ENCODE measurements around the gene OSBPL9.

DNA sequence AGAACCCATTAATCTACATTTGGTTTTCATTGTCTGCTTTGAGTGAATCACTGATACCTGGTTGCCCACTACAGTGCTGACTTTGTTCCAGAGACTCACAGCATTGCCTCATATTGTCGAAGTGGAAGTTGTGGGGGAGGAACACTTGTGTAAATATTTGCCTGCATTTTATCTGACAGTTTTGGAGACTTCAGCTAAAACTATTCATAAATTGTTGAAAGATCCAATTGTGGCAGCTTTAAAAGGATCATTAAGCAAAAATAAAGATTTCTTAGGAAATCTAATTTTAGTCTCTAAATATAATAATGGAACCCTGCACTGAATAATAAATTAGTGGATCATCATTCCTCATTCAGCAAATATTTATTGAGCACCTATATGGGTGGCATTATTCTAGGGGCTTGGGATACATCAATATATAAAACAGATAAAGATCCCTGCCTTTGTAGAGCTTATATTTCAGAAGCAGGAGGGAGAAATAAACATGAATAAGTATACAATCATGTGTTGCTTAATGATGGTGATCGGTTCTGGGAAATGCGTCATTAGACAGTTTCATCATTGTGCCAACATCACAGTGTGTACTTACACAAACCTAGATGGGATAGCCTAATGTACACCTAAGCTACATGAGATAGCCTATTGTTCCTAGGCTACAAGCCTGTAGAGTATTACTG lies 73.5 kb downstream of the OSBPL9 start:
- TF ChIP-seq, protein P1, sequence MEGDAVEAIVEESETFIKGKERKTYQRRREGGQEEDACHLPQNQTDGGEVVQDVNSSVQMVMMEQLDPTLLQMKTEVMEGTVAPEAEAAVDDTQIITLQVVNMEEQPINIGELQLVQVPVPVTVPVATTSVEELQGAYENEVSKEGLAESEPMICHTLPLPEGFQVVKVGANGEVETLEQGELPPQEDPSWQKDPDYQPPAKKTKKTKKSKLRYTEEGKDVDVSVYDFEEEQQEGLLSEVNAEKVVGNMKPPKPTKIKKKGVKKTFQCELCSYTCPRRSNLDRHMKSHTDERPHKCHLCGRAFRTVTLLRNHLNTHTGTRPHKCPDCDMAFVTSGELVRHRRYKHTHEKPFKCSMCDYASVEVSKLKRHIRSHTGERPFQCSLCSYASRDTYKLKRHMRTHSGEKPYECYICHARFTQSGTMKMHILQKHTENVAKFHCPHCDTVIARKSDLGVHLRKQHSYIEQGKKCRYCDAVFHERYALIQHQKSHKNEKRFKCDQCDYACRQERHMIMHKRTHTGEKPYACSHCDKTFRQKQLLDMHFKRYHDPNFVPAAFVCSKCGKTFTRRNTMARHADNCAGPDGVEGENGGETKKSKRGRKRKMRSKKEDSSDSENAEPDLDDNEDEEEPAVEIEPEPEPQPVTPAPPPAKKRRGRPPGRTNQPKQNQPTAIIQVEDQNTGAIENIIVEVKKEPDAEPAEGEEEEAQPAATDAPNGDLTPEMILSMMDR (tag by site-specific recombination; IDR thresholded peaks at IDR 0.05): no peak
- no peak for TF ChIP-seq ZNF354C (tag by site-specific recombination; IDR thresholded peaks at IDR 0.05; ENCODE audit: borderline replicate concordance, low read depth)
- no peak for TF ChIP-seq ZNF248 (tag by site-specific recombination; IDR thresholded peaks at IDR 0.05)
- TF ChIP-seq, protein P2, sequence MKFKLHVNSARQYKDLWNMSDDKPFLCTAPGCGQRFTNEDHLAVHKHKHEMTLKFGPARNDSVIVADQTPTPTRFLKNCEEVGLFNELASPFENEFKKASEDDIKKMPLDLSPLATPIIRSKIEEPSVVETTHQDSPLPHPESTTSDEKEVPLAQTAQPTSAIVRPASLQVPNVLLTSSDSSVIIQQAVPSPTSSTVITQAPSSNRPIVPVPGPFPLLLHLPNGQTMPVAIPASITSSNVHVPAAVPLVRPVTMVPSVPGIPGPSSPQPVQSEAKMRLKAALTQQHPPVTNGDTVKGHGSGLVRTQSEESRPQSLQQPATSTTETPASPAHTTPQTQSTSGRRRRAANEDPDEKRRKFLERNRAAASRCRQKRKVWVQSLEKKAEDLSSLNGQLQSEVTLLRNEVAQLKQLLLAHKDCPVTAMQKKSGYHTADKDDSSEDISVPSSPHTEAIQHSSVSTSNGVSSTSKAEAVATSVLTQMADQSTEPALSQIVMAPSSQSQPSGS (tag by site-specific recombination; IDR thresholded peaks at IDR 0.05; ENCODE audit: low read depth): no peak
- TF ChIP-seq, protein P3, sequence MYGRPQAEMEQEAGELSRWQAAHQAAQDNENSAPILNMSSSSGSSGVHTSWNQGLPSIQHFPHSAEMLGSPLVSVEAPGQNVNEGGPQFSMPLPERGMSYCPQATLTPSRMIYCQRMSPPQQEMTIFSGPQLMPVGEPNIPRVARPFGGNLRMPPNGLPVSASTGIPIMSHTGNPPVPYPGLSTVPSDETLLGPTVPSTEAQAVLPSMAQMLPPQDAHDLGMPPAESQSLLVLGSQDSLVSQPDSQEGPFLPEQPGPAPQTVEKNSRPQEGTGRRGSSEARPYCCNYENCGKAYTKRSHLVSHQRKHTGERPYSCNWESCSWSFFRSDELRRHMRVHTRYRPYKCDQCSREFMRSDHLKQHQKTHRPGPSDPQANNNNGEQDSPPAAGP (tag by site-specific recombination; IDR thresholded peaks at IDR 0.05): no peak
- no peak for TF ChIP-seq SP2 (tag by site-specific recombination; IDR thresholded peaks at IDR 0.05)
- no peak for TF ChIP-seq ZNF140 (tag by site-specific recombination; IDR thresholded peaks at IDR 0.05)

Data from HEK293 (cell line).